ENCODE data around the gene TTC21B.
"Not testable (repeated sequence)": the region's sequence is repeated elsewhere in the genome, so short reads cannot be mapped to it uniquely, and the experiment has no call there.

TTC21B gene

DNA sequence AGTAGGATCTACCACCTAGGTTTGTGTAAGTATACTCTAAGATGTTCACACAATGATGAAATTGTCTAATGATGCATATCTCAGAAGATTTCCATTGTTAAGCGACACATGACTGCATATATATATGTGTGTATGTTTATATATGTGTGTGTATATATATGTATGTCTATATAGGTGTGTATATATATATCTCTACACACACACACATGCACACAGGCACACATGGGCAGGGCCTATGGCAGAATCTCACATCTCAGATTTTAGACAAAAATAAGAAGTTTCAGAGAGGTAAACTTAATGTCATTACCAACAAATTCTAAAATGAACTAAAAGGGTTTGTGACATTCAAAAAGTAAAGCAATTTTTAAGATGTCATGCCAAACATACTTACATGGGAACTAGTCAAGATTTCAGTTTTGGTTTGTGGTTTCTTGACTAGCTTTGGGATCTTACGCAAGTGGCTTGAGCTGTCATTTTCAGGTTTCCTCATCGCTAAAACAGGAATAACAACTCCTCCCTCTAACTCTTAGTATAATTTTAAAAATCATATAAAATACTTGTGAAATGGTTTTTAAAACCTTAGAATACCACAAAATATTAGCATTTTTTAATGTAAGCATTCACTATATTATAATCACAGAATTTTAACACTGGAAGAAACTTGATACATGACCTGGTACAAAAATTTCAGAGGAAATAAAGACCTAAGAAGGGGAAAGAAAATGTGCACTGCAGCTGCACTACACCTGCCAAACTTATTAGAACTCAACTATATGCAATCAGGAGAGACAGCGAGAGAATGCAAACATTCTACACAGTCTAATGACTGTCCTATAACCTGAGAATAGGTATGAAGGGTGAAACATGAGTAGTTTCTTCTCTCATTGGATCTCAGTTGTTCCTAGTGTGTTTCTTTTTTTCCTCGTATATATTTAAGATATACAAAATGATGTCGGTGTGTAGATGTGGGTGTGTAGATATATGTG lies 75.7 kb downstream of the TTC21B start:
- DNase-seq = no peak

DNA sequence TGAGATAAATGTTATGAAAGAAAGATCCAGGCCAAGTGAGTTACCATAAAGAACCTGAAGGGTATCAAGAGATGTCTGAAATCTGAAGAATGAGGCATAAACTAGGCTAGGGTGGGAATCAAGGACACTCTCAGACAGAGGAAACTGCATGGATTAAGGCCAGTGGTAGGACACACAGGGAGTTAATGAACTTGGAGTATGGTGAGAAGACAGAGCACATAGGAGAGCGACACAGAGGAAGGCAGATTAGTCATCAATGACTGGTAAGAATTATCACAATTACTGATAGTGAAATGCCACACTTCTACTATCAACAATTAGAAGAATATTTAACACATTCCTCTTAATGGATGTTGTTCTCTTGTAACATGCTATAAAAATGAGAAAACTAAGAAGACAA lies 76.9 kb downstream of the TTC21B start:
- DNase-seq = no peak

DNA sequence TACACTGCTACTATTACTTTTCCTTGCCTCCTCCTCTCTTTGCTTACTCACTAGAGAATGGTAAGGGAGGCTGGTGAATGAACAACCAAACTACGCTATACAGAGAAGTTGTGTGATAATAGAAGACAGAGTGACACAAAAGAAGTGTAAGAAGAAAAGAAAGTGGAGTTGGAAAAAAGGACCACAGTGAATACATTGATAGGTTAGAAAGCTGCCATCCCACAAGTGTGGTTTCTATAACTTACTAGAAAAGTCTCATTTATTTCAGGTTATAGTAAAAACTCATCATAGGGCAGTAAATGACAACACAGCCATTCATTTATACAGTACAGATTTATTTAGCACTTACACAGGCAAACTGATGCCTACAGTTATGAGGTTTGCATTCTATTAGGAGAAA lies 77.3 kb downstream of the TTC21B start:
- DNase-seq = no peak

DNA sequence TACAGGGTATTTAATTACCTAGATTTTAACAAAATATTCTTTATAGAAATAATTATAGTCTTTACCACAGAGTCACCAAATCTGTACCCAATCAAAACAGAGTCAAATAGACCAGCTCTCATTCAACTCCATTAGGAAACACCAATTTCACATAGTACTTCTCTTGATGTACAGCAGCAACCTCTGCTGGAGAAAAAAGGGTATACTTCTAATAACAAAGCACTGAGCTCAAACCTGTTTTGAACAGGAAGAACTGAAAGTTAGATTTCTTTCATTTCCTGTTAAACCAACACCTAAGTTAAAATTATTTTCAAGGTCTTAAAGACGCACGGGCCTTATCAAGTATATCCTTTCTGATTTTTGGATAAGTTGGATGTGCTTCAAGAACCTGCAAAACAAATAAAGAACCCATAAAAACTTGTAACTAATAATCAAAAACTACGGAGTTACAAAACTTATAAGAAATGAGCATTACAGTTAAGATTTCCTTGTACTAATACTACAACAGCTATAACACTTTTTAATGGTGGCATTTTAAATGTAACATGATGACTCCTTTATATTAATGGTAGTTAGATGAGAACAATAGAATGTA lies 79.0 kb downstream of the TTC21B start:
- DNase-seq = no peak

DNA sequence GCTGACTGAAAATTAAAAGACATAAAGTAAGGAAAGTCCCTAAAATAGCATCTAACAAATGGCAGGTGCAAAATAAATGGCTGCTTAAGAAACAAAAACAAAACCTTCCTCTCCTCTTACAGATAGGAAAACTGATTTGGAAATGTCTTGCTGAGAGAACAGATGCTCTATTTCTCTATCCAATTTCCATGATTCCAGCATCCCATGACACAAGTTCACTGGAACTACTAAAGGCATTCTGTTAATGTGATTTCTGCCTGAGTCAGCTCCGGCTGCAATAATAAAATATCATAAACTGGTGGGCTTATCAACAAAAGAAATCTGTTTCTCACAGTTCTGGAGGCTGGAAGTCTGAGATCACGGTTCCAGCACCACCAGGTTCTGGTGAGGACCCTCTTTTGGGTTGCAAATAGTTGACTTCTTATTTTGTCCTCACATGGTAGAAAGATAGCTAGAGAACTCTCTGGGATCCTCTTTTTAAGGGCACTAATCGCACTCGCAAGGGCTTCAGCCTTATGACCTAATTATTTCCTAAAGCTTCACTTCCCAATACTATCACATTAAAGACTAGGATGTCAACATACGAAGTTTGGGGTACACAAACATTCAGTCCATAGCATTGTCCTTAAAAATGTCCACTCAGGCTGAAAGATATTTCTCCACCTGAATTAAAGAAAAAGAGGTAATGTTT lies 81.3 kb downstream of the TTC21B start:
- DNase-seq = no peak

DNA sequence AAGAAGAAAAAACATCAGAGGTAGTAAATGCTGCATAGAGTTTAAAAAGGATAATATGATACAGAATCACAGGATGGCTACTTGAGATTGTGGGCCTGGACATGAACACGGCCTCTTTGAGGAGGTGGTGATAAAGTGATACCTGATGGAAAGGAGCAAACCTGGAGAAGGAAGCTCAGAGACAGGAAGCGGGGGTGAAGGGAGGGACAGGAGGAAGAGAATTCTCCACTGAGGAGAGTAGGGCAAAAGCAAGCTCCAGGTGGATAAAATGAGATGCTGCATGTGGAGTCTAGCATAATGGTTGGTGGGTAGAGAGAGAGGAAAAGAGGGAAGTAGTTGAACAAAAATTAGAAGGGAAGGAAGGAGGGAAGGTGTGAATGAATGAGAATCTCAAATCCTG lies 82.6 kb downstream of the TTC21B start:
- DNase-seq = no peak

DNA sequence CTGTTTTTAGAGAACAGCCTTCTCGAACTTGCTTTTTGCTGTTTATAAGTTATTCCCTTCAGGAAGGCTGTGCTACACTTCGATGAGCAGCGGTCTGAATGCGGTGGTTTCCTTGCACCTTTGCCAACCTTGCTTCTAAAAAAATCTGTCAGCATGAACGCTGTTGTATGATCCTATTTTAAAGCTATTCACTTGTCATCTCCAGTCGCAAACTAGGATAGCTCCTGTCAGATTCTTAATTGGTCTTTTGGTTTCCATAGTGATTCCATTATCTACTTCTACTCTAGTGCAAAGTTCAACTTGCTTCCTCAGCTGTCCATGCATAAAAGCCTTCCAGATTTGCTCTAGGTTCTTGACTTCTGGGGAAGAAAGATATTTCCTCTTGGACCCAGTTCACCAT lies 83.2 kb downstream of the TTC21B start:
- DNase-seq = no peak

DNA sequence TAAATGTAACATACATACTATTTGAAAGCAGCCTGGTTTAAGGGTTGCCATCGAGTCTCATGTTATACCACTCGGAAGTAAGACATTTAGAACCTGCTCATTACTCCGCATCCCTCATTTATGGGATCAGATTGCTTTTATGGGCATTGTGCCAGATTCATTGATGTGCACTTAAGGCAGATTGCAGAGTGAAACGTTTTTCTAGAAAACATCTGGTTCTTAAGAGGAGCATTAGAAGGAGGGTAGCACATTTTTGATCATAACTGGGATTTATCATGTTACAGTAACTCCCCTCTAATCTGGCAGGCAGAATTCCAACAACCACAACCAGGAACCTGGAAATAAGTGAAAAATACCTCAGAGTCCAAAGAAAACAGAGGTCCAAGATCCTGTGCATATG lies 85.4 kb downstream of the TTC21B start:
- no peak for DNase-seq

DNA sequence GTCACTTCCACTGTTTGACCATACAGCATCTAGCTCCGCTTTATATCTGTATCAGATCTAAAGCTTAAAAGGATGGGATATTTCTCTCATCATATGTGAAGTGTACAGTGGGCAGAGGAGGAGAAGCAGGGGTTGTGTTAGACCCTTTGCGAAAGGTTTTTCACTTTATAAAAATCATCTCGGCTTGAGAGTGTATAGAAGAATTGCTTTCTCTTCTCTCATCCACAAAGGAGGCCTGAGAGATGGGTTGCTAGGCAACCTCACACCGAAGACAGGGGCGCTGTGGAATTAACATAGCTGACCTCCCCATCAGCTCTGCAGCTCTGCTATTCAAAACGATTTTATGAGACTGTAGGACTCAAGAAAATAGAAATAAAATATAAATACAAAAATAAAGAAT lies 89.3 kb downstream of the TTC21B start:
- DNase-seq = no peak

DNA sequence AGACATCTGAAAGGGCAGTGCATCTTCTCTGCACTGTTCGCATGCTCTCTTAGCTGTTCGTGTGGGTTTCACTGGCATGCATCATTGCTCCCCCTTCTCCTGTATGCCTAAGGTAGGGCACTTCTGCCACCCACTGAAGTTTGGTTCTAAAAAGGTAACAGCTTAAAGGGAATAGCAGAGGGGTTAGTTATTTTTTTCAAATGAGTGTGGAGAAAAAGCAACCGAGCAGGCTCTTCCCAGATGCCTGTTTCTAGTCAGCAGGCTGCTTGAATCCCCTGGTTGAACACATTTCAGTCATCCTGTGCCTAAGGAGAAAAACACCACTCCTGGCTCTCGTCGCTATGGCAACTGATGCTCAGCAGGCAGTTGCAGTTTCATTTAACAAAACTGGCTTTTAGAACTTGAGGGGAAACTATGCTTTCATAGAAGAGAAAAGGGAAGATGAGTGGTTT lies 89.7 kb downstream of the TTC21B start:
- DNase-seq = no peak

DNA sequence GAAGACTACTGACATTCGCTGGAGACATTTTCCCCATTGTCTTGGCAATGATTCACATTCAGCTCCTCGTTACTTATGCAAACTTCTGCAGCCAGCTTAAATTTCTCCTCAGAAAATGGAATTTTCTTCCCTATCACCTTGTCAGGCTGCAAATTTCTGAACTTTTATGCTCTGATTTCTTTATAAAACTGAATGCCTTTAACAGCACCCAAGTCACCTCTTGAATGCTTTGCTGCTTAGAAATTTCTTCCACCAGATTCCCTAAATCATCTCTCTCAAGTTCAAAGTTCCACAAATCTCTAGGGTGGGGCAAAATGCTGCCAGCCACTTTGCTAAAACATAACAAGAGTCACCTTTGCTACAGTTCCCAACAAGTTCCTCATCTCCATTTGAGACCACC lies 92.5 kb downstream of the TTC21B start:
- not testable (repeated sequence) for DNase-seq

DNA sequence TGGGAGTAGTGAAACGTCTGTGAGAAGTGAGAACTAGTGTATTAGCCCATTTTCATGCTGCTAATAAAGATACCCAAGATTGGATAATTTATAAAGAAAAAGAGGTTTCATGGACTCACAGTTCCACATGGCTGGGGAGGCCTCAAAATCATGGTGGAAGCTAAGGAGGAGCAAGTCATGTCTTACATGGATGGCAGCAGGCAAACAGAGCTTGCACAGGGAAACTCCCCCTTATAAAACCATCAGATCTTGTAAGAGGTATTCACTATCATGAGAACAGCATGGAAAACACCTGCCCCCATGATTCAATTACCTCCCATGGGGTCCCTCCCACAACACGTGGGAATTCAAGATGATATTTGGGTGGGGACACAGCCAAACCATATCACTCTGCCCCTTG lies 93.9 kb downstream of the TTC21B start:
- not testable (repeated sequence) for DNase-seq

DNA sequence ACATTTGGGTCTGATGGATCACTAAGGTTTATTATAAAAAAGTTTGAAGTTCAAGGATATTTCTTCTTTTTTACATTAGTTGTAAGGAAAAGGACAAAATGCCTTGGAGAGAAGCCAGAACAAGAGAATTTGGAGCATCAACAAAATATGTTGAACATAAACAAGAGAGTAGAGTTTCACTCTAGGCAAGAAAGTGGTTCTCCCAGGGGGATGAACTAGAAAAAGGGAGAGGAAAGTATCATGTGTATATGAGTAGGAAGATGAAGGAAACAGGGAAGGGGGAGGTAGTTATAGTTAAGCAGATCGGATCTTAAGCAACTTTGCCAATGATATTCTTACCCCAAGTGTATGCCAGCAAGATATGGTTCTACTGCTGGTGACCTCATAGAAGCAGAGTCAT lies 95.7 kb downstream of the TTC21B start:
- DNase-seq = no peak

DNA sequence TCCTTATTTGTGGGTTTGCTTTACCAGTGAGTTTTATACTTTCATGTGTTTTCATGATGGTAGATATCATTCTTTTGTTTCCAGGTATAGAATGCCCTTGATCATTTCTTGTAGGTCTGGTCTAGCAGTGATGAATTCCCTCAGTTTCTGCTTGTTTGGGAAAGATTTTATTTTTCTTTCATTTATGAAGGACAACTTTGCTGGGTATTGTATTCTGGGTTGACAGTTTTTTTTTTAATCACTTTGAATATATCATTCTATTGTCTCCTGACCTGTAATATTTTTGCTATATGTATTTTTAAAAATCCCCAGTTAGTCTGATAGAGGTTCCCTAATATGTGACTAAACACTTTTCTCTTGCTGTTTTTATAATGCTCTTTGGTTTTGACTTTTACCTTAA lies 101.2 kb downstream of the TTC21B start:
- DNase-seq = no peak

DNA sequence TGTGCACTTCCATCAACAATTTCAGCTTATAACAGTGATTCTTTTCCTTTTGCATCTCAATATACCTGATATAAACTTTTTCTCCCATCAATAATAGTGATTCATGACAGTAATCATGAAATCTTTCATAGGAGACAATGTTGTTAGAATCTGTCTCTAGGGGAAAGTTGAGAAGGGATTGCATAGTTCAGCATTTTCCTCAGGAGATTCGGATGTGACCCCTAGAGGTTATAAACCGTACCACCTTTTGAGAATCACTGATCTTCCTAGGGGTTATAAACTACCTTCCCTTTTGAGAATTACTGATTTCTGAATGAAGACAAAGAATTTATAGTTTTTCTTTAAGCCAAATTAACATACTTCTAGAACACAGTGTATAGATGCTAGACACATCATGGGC lies 106.6 kb downstream of the TTC21B start:
- no peak for DNase-seq

DNA sequence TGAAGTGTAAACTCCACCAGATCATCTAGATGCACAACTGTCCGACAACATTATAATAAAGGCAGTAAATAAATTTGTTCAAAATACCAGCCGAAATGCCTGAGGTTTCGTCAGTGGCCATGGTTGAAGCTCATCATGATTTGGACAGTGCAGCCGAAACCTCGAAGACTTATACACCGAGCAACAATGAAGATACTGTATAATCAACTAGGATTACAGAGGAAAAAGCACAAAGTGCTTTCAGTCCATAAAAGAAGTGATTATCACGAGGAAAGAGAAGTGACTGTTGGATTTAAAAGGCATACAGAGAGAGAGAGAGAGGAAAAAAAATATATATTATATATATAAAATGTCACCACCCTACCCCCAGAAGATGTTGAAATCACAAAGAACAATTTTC lies 107.5 kb downstream of the TTC21B start:
- no peak for DNase-seq

DNA sequence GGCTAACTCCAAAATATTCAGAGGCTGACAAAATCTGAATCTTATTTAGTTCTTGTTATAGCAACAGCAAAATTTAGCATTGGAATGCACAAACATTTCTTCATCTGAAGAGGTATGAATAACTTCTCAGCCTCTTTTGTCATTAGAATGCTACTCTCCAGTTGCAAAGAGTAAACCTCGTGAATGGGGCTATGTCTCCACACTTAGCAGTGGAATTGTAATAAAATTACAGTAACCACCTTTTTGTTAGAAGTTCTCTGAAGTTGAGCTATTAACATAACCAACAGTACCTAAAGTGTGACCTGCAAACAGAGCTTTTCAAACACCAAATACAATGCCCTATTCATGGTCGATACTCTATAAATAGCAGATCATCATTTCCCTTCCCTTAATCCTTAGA lies 109.4 kb downstream of the TTC21B start:
- DNase-seq = no peak

DNA sequence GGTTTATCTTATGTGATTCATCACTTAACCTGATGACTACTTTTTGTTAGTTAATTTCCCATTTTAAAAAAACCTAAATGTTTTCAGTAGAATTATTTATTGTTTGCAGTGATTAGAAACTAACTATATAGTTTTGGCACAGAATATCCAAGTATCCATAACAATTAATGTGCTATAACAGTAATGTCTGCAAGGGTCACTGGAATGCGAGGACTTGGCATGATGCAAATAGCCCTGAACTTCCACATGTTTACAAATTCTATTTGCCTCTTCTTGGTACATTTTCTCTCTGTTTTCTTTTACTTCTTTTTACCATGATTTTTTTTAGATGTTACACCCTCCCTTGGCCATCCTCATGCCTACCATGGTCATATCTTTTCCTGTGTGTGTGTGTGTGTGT lies 110.2 kb downstream of the TTC21B start:
- DNase-seq = no peak

DNA sequence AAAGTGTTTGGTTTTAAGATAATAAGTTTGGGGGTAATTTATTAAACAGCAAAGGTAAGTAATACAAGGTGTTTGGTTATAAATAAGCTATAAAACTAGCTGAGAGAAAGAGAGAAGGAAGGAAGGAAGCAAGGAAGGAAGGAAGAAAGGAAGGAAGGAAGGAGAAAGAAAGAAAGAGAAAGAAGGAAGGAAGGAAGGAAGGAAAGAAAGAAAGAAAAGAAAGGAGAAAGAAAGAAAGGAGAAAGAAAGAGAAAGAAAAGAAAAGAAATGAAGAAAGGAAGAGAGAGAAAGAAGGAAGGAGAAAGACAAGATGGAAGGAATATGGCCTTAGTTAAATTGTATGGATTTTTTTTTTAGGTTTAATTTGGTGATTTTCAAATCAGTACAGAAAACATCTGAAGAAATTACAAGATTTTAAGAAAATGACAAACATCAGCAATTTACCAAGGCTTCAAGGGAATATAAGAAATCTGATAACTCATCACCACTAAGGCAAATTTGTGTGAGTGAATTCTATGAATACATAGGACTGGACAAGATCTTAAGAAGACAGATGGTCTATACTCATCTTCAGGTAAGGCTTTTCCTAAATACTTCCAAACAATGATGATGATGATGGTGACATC lies 113.1 kb downstream of the TTC21B start:
- DNase-seq = no peak

DNA sequence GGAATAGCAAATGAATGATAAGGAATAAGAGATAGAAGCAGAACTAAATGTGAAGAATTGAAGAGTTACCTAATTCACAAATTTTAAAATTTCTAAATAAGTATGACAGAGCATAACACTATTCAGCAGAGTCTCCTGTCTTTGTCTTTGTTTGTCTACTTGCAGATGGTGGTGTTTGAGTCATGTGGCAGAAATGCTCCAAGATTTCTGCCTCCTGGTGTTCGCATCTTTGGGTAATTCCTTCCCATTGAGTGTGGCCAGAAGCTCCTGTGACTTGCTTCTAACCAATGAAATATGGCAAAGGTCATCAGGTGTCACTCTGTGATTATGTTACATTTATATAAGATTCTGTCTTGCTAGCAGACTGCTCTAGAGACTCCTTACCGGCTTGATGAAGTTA lies 114.0 kb downstream of the TTC21B start:
- DNase-seq = no peak

DNA sequence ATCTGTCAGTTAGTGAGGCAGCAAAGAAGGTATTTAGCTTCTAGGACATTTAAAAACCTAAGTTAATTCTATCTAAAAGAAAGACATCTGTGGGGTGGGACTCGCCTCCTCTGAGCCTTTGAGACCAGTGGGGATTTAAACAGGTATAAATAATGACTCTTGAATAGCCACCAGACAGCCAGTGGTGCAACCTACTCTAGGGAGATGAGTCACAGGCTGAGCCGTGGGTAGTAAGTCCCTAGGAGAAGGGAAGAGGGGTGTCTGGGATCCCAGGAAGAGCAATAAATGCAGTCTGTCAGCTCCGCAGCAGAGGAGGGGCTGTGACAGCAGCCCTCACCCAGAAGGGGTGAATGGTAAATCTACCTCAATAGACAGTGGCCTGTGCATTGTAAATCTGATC lies 116.5 kb downstream of the TTC21B start:
- no peak for DNase-seq

DNA sequence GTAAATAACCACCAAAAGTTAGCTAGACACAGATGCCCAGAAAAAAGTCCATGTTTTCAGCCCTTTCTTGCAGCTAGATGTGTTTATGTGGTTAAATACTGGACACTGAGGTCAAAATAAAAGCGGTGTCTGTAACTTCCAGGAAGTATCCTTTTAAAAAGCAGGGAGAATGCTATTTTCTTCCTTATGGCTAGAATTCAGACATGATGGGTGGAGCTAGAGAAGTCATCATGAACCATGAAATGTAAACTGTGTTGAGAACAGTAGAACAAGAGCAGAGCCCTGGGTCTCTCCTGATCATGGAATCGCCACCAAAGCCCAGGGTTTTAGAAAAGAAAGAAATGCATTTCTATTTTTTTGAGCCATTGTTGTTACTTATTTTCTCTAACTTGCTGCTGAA lies 118.2 kb downstream of the TTC21B start:
- no peak for DNase-seq

DNA sequence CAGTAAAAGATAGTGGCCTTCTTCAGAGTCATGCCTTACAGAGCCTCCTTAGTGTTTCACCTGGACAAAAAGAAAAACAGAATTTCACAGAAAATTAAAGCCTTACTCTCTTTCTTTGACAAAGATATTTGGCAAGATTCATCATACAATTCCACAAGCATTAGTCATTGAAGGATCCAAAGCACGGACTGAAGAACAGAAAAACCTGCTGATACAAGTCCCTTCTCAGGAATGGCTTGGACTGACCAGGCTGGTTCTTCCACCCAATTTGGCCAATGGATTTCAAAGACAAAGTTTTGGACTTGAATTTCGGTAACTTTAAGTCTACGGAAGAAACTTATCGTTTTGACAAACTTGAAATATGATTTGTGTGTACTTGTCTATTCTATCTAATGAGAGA lies 120.4 kb downstream of the TTC21B start:
- no peak for DNase-seq

DNA sequence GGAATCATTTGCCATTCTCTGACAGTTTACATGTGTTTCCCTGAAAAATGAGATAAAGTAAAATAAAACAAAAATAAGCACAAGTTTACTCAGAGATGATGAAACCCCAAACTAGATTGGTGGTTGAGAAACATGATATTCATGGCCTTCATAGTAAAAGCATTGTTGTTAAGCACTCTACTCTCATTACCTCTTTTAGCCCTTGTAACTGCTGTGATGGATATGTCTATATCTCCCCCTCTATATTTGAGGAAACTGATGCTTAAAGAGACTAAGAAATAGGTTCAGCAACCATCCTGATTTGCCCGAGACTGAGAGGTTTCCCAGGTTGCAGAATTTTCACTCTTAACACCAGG lies 125.7 kb downstream of the TTC21B start:
- DNase-seq = no peak

Measured in activated T-cell treated with anti-CD3 and anti-CD28 coated beads, Interleukin-2, amount 50 U/mL, for 1 hour (primary cell).